Measurements from ENCODE around the gene DCUN1D1. TPM values are rescaled to one million over a fixed set of nuclear protein-coding genes. Genes with fewer than 3 reads are reported as not detected.

The DCUN1D1 gene
- polyA plus RNA-seq, 3 donors, result 6.1 to 37.6 (median 26.9) TPM

DNA sequence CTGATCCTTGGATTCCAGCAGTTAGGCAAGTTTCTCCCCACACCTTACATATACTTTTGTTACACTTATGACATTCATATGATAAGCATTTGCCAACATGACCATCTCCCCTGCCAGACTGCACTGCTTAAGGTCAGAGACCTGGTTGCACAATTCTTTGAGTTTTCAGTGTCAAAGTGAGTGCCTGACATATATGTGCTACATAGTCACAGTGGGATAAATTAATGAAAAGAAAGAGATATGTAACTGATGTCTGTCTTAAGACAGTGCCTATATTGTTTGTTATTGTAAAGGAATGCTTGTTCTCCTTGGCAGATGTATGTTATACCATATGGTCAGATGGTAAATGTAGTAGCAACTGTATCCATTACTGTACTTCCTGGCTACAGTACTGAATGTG, 3.5 kb upstream of the DCUN1D1 start:
- Histone ChIP-seq H3K4me2 (replicated peaks; ENCODE audit: extremely low read depth, low read length, poor library complexity, severe bottlenecking) (no peak overlapping the region), H3K4me3 (replicated peaks in 1 of 3; ENCODE audit: low read depth in 2 of 3, low read length in 3 of 3) (no peak overlapping the region), H3K4me1 (ENCODE audit: control insufficient read depth in 1 of 2, insufficient read depth in 2 of 2, low read length in 2 of 2) (peaks cover 12 to 14% of the 10 kb centered on the region in 2 donors), H4K20me1 (ENCODE audit: insufficient read depth, low read length) (peaks cover 8% of the 10 kb centered on the region), H3K79me2 (ENCODE audit: insufficient read depth, low read length) (peaks cover 11% of the 10 kb centered on the region), H3K9ac (ENCODE audit: insufficient read depth, low read length, poor library complexity, severe bottlenecking) (no peak overlapping the region), H3K27me3 (ENCODE audit: control insufficient read depth in 2 of 2, insufficient read depth in 2 of 2, low read length in 2 of 2) (no peaks in the 10 kb centered on the region), H2AFZ (ENCODE audit: insufficient read depth, low read depth, low read length, poor library complexity, severe bottlenecking) (no peak overlapping the region), H3K36me3 (replicated peaks in 1 of 2; ENCODE audit: control insufficient read depth in 1 of 2, insufficient read depth in 2 of 2, low read length in 2 of 2) (no peaks in the 10 kb centered on the region), H3K27ac (ENCODE audit: low read depth in 1 of 2, low read length in 2 of 2) (no peak overlapping the region), H3K9me3 (replicated peaks in 1 of 2; ENCODE audit: control insufficient read depth in 1 of 2, insufficient read depth in 1 of 2, low read length in 2 of 2) (no peaks in the 10 kb centered on the region)
- peaks cover 16% of the 10 kb centered on the region for H3K4me1 Mint-ChIP-seq
- H3K9me3 Mint-ChIP-seq, result no peaks in the 10 kb centered on the region
- intact Hi-C loops (cut with micrococcal nuclease), result no loop called here
- no peak for DNase-seq
- H3K4me3 Mint-ChIP-seq, result no peak overlapping the region
- no peaks in the 10 kb centered on the region for H3K36me3 Mint-ChIP-seq
- H3K27me3 Mint-ChIP-seq (ENCODE audit: low read depth in 3 of 3), result peaks cover 0 to 6% (median 0%) of the 10 kb centered on the region in 3 donors
- no peak overlapping the region for H3K27ac Mint-ChIP-seq
- TF ChIP-seq, protein P1, sequence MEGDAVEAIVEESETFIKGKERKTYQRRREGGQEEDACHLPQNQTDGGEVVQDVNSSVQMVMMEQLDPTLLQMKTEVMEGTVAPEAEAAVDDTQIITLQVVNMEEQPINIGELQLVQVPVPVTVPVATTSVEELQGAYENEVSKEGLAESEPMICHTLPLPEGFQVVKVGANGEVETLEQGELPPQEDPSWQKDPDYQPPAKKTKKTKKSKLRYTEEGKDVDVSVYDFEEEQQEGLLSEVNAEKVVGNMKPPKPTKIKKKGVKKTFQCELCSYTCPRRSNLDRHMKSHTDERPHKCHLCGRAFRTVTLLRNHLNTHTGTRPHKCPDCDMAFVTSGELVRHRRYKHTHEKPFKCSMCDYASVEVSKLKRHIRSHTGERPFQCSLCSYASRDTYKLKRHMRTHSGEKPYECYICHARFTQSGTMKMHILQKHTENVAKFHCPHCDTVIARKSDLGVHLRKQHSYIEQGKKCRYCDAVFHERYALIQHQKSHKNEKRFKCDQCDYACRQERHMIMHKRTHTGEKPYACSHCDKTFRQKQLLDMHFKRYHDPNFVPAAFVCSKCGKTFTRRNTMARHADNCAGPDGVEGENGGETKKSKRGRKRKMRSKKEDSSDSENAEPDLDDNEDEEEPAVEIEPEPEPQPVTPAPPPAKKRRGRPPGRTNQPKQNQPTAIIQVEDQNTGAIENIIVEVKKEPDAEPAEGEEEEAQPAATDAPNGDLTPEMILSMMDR (IDR thresholded peaks at IDR 0.05), result no peak

DNA sequence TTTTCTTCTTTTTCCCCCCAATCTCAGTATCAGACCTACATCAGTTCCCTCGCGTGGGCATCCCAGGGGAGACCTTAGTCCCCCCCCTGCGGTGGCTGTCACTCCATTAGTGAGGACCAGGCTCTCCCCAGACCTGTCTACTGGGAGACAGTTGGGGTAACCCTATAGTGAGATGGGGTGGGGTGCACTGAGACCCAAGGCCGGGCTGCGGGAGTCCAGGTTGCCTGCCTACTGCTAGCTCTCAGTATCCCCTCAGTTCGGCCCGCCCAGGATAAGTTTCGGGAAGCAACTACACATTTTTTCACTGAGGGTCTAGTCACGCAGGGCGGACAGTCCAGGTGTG, 671 bp upstream of the DCUN1D1 start:
- Histone ChIP-seq H3K79me2 (ENCODE audit: insufficient read depth, low read length) (peaks cover 39% of the 10 kb centered on the region), H3K36me3 (replicated peaks in 1 of 2; ENCODE audit: control insufficient read depth in 1 of 2, insufficient read depth in 2 of 2, low read length in 2 of 2) (no peaks in the 10 kb centered on the region), H3K27ac (ENCODE audit: low read depth in 1 of 2, low read length in 2 of 2) (peak overlapping the region in 1 of 2 donors; percentile 69), H3K9ac (ENCODE audit: insufficient read depth, low read length, poor library complexity, severe bottlenecking) (peak overlapping the region; percentile 67), H3K4me3 (replicated peaks in 1 of 3; ENCODE audit: low read depth in 2 of 3, low read length in 3 of 3) (peak overlapping the region; percentile 56 to 95 (median 77)), H3K4me2 (replicated peaks; ENCODE audit: extremely low read depth, low read length, poor library complexity, severe bottlenecking) (peak overlapping the region; percentile 84), H2AFZ (ENCODE audit: insufficient read depth, low read depth, low read length, poor library complexity, severe bottlenecking) (peak overlapping the region; percentile 90), H3K27me3 (ENCODE audit: control insufficient read depth in 2 of 2, insufficient read depth in 2 of 2, low read length in 2 of 2) (no peaks in the 10 kb centered on the region), H3K9me3 (replicated peaks in 1 of 2; ENCODE audit: control insufficient read depth in 1 of 2, insufficient read depth in 1 of 2, low read length in 2 of 2) (no peaks in the 10 kb centered on the region), H3K4me1 (ENCODE audit: control insufficient read depth in 1 of 2, insufficient read depth in 2 of 2, low read length in 2 of 2) (peaks cover 14 to 26% of the 10 kb centered on the region in 2 donors), H4K20me1 (ENCODE audit: insufficient read depth, low read length) (peaks cover 35% of the 10 kb centered on the region)
- H3K36me3 Mint-ChIP-seq, result no peaks in the 10 kb centered on the region
- intact Hi-C loops (cut with micrococcal nuclease), result no loop called here
- peak overlapping the region; percentile 83 to 87 for H3K4me3 Mint-ChIP-seq
- WGBS (ENCODE audit: insufficient coverage), result 93% methylated on average over 6 of the region's 10 CpGs
- H3K9me3 Mint-ChIP-seq, result no peaks in the 10 kb centered on the region
- H3K27ac Mint-ChIP-seq, result peak overlapping the region in 6 of 7 donors; percentile 46 to 86 (median 74)
- DNase-seq, result no peak
- peaks cover 34% of the 10 kb centered on the region for H3K4me1 Mint-ChIP-seq
- TF ChIP-seq, protein P1 (IDR thresholded peaks at IDR 0.05), result no peak
- no peaks in the 10 kb centered on the region for H3K27me3 Mint-ChIP-seq (ENCODE audit: low read depth in 3 of 3)

Measured in CD14-positive monocyte (primary cell).